HEK293T (cell line): ENCODE measurements around the gene PRKD2.

Source experiments
- BHLHE40 ChIP-seq: fragments of 450-650 bp; IDR thresholded peaks from 2 replicates; pipeline ENCODE4 v1.6.1; 2016; ENCODE audit warnings: mild to moderate bottlenecking, moderate library complexity, borderline replicate concordance
- ELF4 ChIP-seq: fragments of 450-650 bp; IDR thresholded peaks from 2 replicates; pipeline ENCODE4 v1.6.1; 2017; ENCODE audit warnings: antibody characterized with exemption
- FOXM1 ChIP-seq: fragments of 450-650 bp; IDR thresholded peaks from 2 replicates; pipeline ENCODE4 v1.6.1; 2017; ENCODE audit warnings: mild to moderate bottlenecking, borderline replicate concordance
- PKNOX1 ChIP-seq: fragments of 450-650 bp; IDR thresholded peaks from 2 replicates; pipeline ENCODE4 v1.6.1; 2016
- SP1 ChIP-seq: fragments of 450-650 bp; IDR thresholded peaks from 2 replicates; pipeline ENCODE4 v1.6.1; 2017
- SUZ12 ChIP-seq: fragments of 450-650 bp; IDR thresholded peaks from 2 replicates; pipeline ENCODE4 v1.6.1; 2016; ENCODE audit warnings: mild to moderate bottlenecking

- TF ChIP-seq SUZ12 (no peak), BHLHE40 (no peak), FOXM1 (no peak), SP1 (no peak), ELF4 (no peak), PKNOX1 (no peak)
Measured at GRCh38 chr19:46691104-46691503, 25.8 kb downstream of the PRKD2 start.
